ENCODE measurements around the gene PITRM1. TPM values are rescaled to one million over a fixed set of nuclear protein-coding genes. Genes with fewer than 3 reads are reported as not detected.

Gene PITRM1
- total RNA-seq, 4 donors from 2014 or later, result 78.6 to 102 (median 87.0) TPM

DNA sequence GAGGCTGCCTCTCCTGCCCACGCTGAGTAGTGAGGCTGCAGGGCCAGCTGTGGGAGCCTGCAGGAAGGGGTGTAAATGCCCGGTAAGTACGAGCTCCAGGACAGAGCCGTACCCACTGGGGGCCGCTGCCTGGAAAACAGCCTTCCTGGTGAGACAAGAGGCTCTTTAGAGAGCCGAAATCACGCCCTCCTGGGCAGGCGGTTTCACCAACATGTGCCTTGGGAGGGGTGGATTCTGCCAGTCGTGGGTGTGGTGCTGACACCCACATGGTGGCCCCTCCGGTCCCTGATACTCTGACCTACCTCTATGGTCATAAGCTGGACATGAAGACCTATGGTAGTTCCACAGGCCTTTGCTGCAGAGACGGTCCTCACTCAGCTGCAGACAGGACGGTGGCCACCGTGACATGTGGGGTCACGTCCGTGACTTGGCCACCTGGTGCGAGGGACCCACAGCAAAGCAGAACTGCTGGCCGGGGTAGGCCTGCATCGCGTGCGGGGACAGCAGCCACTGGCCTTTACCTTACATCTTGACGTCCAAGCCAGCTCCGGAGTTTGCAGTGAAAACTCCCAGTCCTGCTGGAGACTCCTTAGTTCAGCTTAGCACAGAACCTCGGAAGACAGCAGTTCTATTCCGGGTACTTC lies 46.9 kb downstream of the PITRM1 start:
- H3K27ac ChIP-seq, result peak overlapping the region in 1 of 4 donors; percentile 67
- ATAC-seq, result no peak
- H3K27me3 ChIP-seq, result no peaks in the 10 kb centered on the region
- H3K36me3 ChIP-seq, result peaks cover 0 to 81% of the 10 kb centered on the region in 2 donors
- H3K4me1 ChIP-seq, result peaks cover 0 to 21% (median 7%) of the 10 kb centered on the region in 3 donors
- TF ChIP-seq POLR2AphosphoS5 (IDR thresholded peaks at IDR 0.05) (no peak), EP300 (IDR thresholded peaks at IDR 0.05) (no peak), POLR2A (IDR thresholded peaks at IDR 0.05) (no peak)
- TF ChIP-seq, protein P1, sequence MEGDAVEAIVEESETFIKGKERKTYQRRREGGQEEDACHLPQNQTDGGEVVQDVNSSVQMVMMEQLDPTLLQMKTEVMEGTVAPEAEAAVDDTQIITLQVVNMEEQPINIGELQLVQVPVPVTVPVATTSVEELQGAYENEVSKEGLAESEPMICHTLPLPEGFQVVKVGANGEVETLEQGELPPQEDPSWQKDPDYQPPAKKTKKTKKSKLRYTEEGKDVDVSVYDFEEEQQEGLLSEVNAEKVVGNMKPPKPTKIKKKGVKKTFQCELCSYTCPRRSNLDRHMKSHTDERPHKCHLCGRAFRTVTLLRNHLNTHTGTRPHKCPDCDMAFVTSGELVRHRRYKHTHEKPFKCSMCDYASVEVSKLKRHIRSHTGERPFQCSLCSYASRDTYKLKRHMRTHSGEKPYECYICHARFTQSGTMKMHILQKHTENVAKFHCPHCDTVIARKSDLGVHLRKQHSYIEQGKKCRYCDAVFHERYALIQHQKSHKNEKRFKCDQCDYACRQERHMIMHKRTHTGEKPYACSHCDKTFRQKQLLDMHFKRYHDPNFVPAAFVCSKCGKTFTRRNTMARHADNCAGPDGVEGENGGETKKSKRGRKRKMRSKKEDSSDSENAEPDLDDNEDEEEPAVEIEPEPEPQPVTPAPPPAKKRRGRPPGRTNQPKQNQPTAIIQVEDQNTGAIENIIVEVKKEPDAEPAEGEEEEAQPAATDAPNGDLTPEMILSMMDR (IDR thresholded peaks at IDR 0.05), result no peak
- 47% methylated on average over 3 of the region's 24 CpGs; no CpG with 5 or more reads in 1 of the 2 donors for WGBS, 2 donors (ENCODE audit: low coverage in 1 of 2)
- H3K9me3 ChIP-seq, result no peaks in the 10 kb centered on the region
- H3K4me3 ChIP-seq, result no peak overlapping the region

DNA sequence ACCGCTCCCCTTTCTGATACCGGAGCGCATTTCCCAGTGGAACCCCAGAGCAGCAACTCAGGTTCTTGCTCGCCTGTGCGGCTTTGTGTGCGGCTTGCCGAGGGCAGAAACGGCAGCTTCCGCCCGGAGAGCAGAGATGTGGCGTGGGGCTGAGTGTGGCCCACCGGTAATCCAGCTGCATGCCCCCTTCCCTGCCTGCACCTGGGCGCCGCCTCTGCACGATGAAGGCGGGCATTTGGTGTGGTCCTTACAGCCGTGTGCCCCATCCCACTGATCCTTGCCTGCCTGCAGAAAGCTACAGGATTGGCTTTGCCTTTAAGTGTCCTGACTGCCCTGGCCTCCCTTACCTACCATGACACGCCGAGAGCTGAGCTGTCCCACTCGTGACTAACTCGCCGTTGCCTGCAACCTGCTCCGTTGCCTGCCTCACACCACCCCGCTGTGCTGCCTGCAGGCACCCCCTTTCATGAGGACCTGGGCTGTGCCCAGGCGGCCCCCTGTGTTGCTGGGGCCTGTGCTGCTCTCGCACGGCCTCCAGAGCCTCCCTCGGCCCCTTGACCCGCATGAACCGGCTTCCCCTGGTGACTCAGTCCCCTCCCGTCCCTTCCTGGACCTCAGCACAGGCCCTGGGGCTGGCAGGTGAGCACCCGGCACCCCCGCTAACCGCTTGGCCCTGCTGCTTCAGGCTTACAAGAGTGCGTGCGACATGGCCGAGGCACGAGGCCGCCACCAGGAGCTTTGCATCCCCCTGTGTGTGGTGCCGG lies 48.0 kb downstream of the PITRM1 start:
- Histone ChIP-seq H3K9me3 (no peaks in the 10 kb centered on the region), H3K4me3 (no peak overlapping the region), H3K4me1 (peaks cover 0 to 21% (median 7%) of the 10 kb centered on the region in 3 donors), H3K36me3 (peaks cover 0 to 77% of the 10 kb centered on the region in 2 donors), H3K27me3 (no peaks in the 10 kb centered on the region), H3K27ac (no peak overlapping the region)
- no peak for ATAC-seq
- WGBS, 2 donors (ENCODE audit: low coverage in 1 of 2), result 90% methylated on average over 2 to 4 of the region's 40 CpGs
- TF ChIP-seq POLR2AphosphoS5 (IDR thresholded peaks at IDR 0.05), result no peak
- TF ChIP-seq POLR2A (IDR thresholded peaks at IDR 0.05), result no peak
- TF ChIP-seq, protein P1 (IDR thresholded peaks at IDR 0.05), result no peak
- no peak for TF ChIP-seq EP300 (IDR thresholded peaks at IDR 0.05)

DNA sequence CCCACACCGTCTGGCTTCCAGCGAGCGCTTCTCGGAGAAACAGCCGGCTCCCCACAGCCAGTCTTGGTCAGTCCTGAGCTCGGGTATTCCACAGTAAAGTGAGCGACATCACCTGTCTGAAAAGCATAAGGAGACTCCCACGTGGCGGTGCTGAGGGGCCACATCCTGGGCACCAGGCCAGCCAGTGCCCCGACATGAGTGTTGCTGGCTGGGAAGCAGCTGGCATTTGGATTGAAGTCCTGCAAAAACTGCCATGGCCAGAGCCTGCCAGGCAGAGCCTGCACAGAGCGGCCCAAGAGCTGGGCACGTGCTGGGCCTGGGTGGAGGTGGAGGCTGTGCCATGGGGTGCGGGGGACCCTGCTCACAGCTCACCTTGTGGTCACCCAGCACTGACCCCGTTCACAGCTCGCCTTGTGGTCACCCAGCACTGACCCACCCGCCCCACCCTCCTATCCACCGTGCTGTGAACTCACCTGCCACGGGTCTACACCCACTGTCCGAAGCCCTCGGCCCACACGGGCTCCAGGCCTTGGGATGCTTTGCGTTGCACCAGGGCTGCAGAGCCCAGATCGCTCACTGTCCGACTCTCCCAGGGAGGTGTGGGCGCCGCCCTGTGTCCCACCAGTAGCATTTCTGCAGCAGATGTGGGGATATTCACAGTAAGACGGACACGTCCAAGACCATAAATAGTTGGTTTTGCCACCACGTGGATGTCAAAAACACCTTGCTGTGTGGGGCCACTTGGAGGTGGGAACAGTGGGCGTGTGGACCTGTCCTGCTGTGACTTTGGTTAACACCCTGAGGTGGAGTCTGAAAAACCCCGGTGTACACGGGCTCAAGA lies 48.8 kb downstream of the PITRM1 start:
- 100% methylated on average over 1 to 4 of the region's 32 CpGs for WGBS, 2 donors (ENCODE audit: low coverage in 1 of 2)
- TF ChIP-seq, protein P1 (IDR thresholded peaks at IDR 0.05), result no peak
- no peak for TF ChIP-seq EP300 (IDR thresholded peaks at IDR 0.05)
- no peak for TF ChIP-seq POLR2AphosphoS5 (IDR thresholded peaks at IDR 0.05)
- TF ChIP-seq POLR2A (IDR thresholded peaks at IDR 0.05), result no peak
- Histone ChIP-seq H3K36me3 (peaks cover 0 to 74% of the 10 kb centered on the region in 2 donors), H3K4me3 (no peak overlapping the region), H3K4me1 (peaks cover 0 to 21% (median 7%) of the 10 kb centered on the region in 3 donors), H3K27ac (no peak overlapping the region), H3K9me3 (no peaks in the 10 kb centered on the region), H3K27me3 (no peaks in the 10 kb centered on the region)
- ATAC-seq, result no peak

DNA sequence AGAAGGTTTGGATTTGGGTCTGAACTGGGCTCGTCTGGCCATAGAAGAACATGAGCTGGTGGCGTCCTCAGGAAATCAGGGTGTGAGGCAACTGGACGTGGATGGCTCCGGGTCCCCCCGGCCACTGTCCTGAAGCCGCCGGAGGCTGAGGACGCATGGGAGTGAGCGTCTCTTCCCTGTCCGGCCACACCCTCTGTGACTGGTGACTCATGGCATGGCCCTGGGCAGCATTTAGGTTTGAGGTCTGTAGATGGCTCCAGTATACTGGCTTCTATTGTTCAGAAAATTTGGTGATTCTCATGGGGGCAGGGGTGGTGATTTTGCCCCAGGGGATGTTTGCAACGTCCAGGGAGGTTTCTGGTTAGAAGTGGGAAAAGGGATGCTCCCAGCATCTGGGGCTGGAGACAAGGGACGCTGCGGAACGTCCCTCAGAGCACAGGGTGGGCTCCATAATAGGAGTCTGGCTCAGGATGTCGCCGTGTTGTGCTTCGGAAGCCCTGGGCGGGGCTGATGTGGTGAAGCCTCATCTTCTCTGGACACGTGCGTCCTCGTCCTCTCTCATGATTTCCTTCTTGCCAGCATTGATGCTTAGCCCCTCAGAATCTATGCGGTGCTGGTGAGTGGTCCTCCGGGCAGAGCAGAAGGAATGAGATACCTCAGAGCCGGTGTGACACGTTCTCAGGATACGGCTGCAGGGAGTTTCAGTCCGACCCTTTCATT lies 49.9 kb downstream of the PITRM1 start:
- Histone ChIP-seq H3K9me3 (no peaks in the 10 kb centered on the region), H3K27me3 (no peaks in the 10 kb centered on the region), H3K27ac (no peak overlapping the region), H3K36me3 (peaks cover 0 to 76% of the 10 kb centered on the region in 2 donors), H3K4me1 (peaks cover 0 to 21% (median 7%) of the 10 kb centered on the region in 3 donors), H3K4me3 (no peak overlapping the region)
- no peak for ATAC-seq
- 89 to 91% methylated on average over 12 to 14 of the region's 27 CpGs for WGBS, 2 donors (ENCODE audit: low coverage in 1 of 2)
- no peak for TF ChIP-seq POLR2AphosphoS5 (IDR thresholded peaks at IDR 0.05)

Measured in gastroesophageal sphincter (tissue), 4 donors.